DND-41 (cell line): ENCODE results near the gene RPS24.

Experiments
- ATAC-seq: fragments of 200-7000 bp; cut with Tn5 transposase; 3 replicates; pipeline ENCODE4 v1.9.1; 2021; ENCODE audit warnings: low read depth; ENCODE audit not compliant: insufficient read depth
- DNase-seq: peaks from one replicate; pipeline ENCODE4 v3.0.0-alpha.2; 2020
- H2AFZ ChIP-seq: 2 replicates; pipeline ENCODE4 v1.6.0; 2012; ENCODE audit warnings: low read depth, low read length
- H3K27ac ChIP-seq: 2 replicates; pipeline ENCODE4 v1.5.1; 2012; ENCODE audit warnings: low read length, inconsistent platforms
- H3K27me3 ChIP-seq: fragments of 200-600 bp; sonication (generic); 2 replicates; pipeline ENCODE4 v1.6.0; 2012; ENCODE audit warnings: low read length, mild to moderate bottlenecking, inconsistent platforms; ENCODE audit not compliant: insufficient read depth, poor library complexity
- H3K36me3 ChIP-seq: 2 replicates; pipeline ENCODE4 v1.5.1; 2012; ENCODE audit warnings: low read length, inconsistent platforms; ENCODE audit not compliant: insufficient read depth
- H3K4me1 ChIP-seq: 2 replicates; pipeline ENCODE4 v1.5.1; 2012; ENCODE audit warnings: mild to moderate bottlenecking, low read length; ENCODE audit not compliant: insufficient read depth
- H3K4me2 ChIP-seq: 2 replicates; pipeline ENCODE4 v1.6.0; 2012; ENCODE audit warnings: mild to moderate bottlenecking, moderate library complexity, low read length, inconsistent platforms; ENCODE audit not compliant: insufficient read depth
- H3K4me3 ChIP-seq, 2 experiments: fragments of 200-600 bp in 1 of 2; shearing (Covaris generic) in 1 of 2; 2 replicates each; pipeline ENCODE4 v1.5.1; 2012 to 2016; ENCODE audit warnings: inconsistent platforms in 2 of 2, low read length in 2 of 2, mild to moderate bottlenecking in 2 of 2, low read depth in 1 of 2, moderate library complexity in 1 of 2
- H3K79me2 ChIP-seq: 2 replicates; pipeline ENCODE4 v1.6.0; 2012; ENCODE audit warnings: low read length, inconsistent platforms; ENCODE audit not compliant: insufficient read depth
- H3K9ac ChIP-seq: 2 replicates; pipeline ENCODE4 v1.6.0; 2012; ENCODE audit warnings: low read depth, mild to moderate bottlenecking, inconsistent platforms, low read length, moderate library complexity
- H3K9me3 ChIP-seq: 2 replicates; pipeline ENCODE4 v1.5.1; 2012; ENCODE audit warnings: low read length, moderate library complexity, mild to moderate bottlenecking, inconsistent platforms; ENCODE audit not compliant: insufficient read depth, severe bottlenecking
- H4K20me1 ChIP-seq: 2 replicates; pipeline ENCODE4 v1.6.0; 2012; ENCODE audit warnings: low read length; ENCODE audit not compliant: insufficient read depth
- EZH2 ChIP-seq: IDR thresholded peaks from 3 replicates; pipeline ENCODE4 v1.6.1; 2012; ENCODE audit warnings: borderline replicate concordance, low read depth, mild to moderate bottlenecking, moderate library complexity, low read length, inconsistent platforms; ENCODE audit not compliant: severe bottlenecking
- TF ChIP-seq, protein P1 (sequence below): IDR thresholded peaks from 2 replicates; pipeline ENCODE4 v1.5.1; 2012; ENCODE audit warnings: borderline replicate concordance, low read length, moderate library complexity, mild to moderate bottlenecking; ENCODE audit not compliant: poor library complexity, severe bottlenecking; ENCODE audit errors: extremely low read depth

RPS24 gene

DNA sequence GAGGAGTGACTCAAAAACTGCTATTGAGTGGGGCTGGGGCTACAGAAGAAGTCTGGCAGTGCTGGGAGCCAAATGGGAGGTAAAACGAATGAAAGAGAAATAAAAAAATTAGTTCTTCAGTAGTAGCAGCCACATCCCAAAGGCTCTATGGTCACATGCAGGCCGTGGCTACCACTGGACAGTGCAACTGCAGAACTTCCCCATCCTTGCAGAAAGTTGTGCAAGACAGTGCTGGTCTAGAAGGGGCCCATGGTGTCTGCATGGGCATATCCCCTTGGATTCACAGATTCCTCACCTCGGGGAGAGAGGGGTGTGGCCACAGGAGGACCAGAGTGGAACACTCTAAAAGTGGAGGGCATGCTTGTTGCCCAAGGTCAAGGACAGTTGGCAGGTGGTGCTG lies 47.6 kb downstream of the RPS24 start:
- H3K4me1 ChIP-seq: no peaks in the 10 kb centered on the region
- H3K27ac ChIP-seq: no peak overlapping the region
- no peak overlapping the region for H3K9ac ChIP-seq
- no peak overlapping the region for H2AFZ ChIP-seq
- H3K79me2 ChIP-seq: no peaks in the 10 kb centered on the region
- H3K27me3 ChIP-seq: peaks cover 6% of the 10 kb centered on the region
- no peaks in the 10 kb centered on the region for H3K9me3 ChIP-seq
- no peaks in the 10 kb centered on the region for H4K20me1 ChIP-seq
- H3K4me3 ChIP-seq: no peak overlapping the region
- TF ChIP-seq, protein P1, sequence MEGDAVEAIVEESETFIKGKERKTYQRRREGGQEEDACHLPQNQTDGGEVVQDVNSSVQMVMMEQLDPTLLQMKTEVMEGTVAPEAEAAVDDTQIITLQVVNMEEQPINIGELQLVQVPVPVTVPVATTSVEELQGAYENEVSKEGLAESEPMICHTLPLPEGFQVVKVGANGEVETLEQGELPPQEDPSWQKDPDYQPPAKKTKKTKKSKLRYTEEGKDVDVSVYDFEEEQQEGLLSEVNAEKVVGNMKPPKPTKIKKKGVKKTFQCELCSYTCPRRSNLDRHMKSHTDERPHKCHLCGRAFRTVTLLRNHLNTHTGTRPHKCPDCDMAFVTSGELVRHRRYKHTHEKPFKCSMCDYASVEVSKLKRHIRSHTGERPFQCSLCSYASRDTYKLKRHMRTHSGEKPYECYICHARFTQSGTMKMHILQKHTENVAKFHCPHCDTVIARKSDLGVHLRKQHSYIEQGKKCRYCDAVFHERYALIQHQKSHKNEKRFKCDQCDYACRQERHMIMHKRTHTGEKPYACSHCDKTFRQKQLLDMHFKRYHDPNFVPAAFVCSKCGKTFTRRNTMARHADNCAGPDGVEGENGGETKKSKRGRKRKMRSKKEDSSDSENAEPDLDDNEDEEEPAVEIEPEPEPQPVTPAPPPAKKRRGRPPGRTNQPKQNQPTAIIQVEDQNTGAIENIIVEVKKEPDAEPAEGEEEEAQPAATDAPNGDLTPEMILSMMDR: no peak
- TF ChIP-seq EZH2: no peak
- no peaks in the 10 kb centered on the region for H3K36me3 ChIP-seq
- DNase-seq: no peak
- ATAC-seq: no peak
- no peak overlapping the region for H3K4me2 ChIP-seq

DNA sequence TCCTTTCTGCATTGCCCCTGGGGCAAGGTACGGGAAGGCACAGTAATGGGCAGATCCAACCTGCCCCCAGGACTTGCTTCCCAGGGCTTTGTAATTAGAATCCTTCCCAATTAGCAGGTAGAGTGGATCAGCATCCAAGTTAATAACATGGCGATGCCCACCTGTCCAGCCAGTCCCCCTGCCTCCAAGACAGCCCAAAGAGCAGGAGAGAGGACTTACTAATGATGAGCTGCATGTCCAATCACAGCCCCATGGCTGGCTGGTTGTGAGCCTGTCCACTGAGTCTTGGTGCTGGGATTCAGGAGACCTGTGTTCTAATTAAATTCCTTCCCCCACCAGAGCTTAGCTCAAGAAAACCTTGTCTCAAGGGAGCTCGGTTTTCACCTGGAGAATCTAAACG lies 49.0 kb downstream of the RPS24 start:
- Histone ChIP-seq H3K27ac (no peak overlapping the region), H3K27me3 (peaks cover 6% of the 10 kb centered on the region)
- ATAC-seq: no peak

More for the DNA sequence above, 49.0 kb downstream of the RPS24 start:
- Histone ChIP-seq H3K36me3 (no peaks in the 10 kb centered on the region), H3K9me3 (no peaks in the 10 kb centered on the region), H3K79me2 (no peaks in the 10 kb centered on the region), H3K9ac (no peak overlapping the region), H3K4me2 (no peak overlapping the region), H4K20me1 (no peaks in the 10 kb centered on the region), H3K4me1 (no peaks in the 10 kb centered on the region), H2AFZ (no peak overlapping the region), H3K4me3 (no peak overlapping the region)
- no peak for DNase-seq
- TF ChIP-seq, protein P1: no peak
- no peak for TF ChIP-seq EZH2
